GM23338 (cell line): Measurements from ENCODE around the gene LRRIQ3. TPM values are rescaled to one million over a fixed set of nuclear protein-coding genes. Genes with fewer than 3 reads are reported as not detected.

ENCODE experiments used
- ATAC-seq: fragments of 200-7000 bp; cut with Tn5 transposase; 3 replicates; pipeline ENCODE4 v1.9.1; 2020
- DNase-seq: peaks from one replicate; pipeline ENCODE4 v3.0.0-alpha.2; 2015; ENCODE audit warnings: low spot score
- H2AFZ ChIP-seq: fragments of 200-600 bp; sonication (generic); 2 replicates; pipeline ENCODE4 v1.8.0; 2016; ENCODE audit warnings: antibody characterized with exemption, mild to moderate bottlenecking, moderate library complexity
- H3F3A ChIP-seq: fragments of 200-600 bp; sonication (generic); replicated peaks from 2 replicates; pipeline ENCODE4 v1.8.0; 2017; ENCODE audit warnings: antibody characterized with exemption, mixed run types, low read depth
- H3K27ac ChIP-seq: fragments of 200-600 bp; sonication (generic); 2 replicates; pipeline ENCODE4 v1.6.1; 2016; ENCODE audit warnings: low read depth
- H3K27me3 ChIP-seq: fragments of 200-600 bp; sonication (generic); 2 replicates; pipeline ENCODE4 v1.8.0; 2016; ENCODE audit warnings: mild to moderate bottlenecking, mixed run types, moderate library complexity; ENCODE audit not compliant: insufficient read depth
- H3K36me3 ChIP-seq: fragments of 200-600 bp; sonication (generic); 2 replicates; pipeline ENCODE4 v1.8.0; 2016; ENCODE audit warnings: mild to moderate bottlenecking; ENCODE audit not compliant: insufficient read depth
- H3K4me1 ChIP-seq: fragments of 200-600 bp; sonication (generic); 2 replicates; pipeline ENCODE4 v1.8.0; 2016; ENCODE audit warnings: mild to moderate bottlenecking, moderate library complexity; ENCODE audit not compliant: insufficient read depth
- H3K4me2 ChIP-seq: fragments of 200-600 bp; sonication (generic); 2 replicates; pipeline ENCODE4 v1.7.1; 2017; ENCODE audit warnings: mixed run types
- H3K4me3 ChIP-seq: fragments of 200-600 bp; sonication (generic); 2 replicates; pipeline ENCODE4 v1.6.1; 2016; ENCODE audit warnings: mixed run types
- H3K79me2 ChIP-seq: fragments of 200-600 bp; sonication (generic); replicated peaks from 2 replicates; pipeline ENCODE4 v1.8.0; 2017; ENCODE audit warnings: mild to moderate bottlenecking; ENCODE audit not compliant: insufficient read depth
- H3K9me2 ChIP-seq: fragments of 200-600 bp; sonication (generic); 2 replicates; pipeline ENCODE4 v1.8.0; 2017; ENCODE audit not compliant: insufficient read depth
- H4K20me1 ChIP-seq: fragments of 200-600 bp; sonication (generic); replicated peaks from 2 replicates; pipeline ENCODE4 v1.8.0; 2017; ENCODE audit warnings: mild to moderate bottlenecking; ENCODE audit not compliant: insufficient read depth
- H3K27ac Mint-ChIP-seq: 2 replicates; pipeline ENCODE4 v1.8.0; 2020; ENCODE audit warnings: inconsistent platforms, mild to moderate bottlenecking, moderate library complexity, mixed read lengths
- H3K27me3 Mint-ChIP-seq: 3 replicates; pipeline ENCODE4 v1.8.0; 2022; ENCODE audit warnings: low read depth, mild to moderate bottlenecking, moderate library complexity, mixed read lengths, inconsistent platforms; ENCODE audit not compliant: insufficient read depth, poor library complexity
- H3K36me3 Mint-ChIP-seq: 3 replicates; pipeline ENCODE4 v1.8.0; 2021; ENCODE audit warnings: low read depth, mild to moderate bottlenecking, inconsistent platforms, moderate library complexity, mixed read lengths
- H3K4me1 Mint-ChIP-seq: 3 replicates; pipeline ENCODE4 v1.8.0; 2020; ENCODE audit warnings: mild to moderate bottlenecking, inconsistent platforms, mixed read lengths
- H3K4me3 Mint-ChIP-seq: 3 replicates; pipeline ENCODE4 v1.8.0; 2021; ENCODE audit warnings: moderate library complexity, mild to moderate bottlenecking, inconsistent platforms, mixed read lengths
- H3K9me3 Mint-ChIP-seq: 3 replicates; pipeline ENCODE4 v1.8.0; 2020; ENCODE audit warnings: moderate library complexity, mild to moderate bottlenecking, inconsistent platforms, mixed read lengths
- CREB1 ChIP-seq: fragments of 250-450 bp; sonication (Bioruptor Pico); IDR thresholded peaks from 2 replicates; pipeline ENCODE4 v1.5.0; 2020; ENCODE audit warnings: low read depth, mild to moderate bottlenecking, moderate library complexity
- CTCF ChIP-seq, 2 experiments: fragments of 200-600 bp in 1 of 2; sonication (generic) in 1 of 2; conservative IDR thresholded peaks; 2 replicates each; pipeline versions ENCODE4 v1.5.1 to v1.6.1; 2016 to 2017; ENCODE audit warnings: antibody characterized with exemption in 2 of 2, low read depth in 2 of 2, mild to moderate bottlenecking in 2 of 2, moderate library complexity in 1 of 2
- ETS1 ChIP-seq: IDR thresholded peaks from 2 replicates; pipeline ENCODE4 v1.6.1; 2016; ENCODE audit warnings: antibody characterized with exemption
- EZH2 ChIP-seq: fragments of 200-600 bp; sonication (generic); IDR thresholded peaks from one replicate; pipeline ENCODE4 v1.8.0; 2017; ENCODE audit warnings: antibody characterized with exemption, mild to moderate bottlenecking, low read depth; ENCODE audit not compliant: unreplicated experiment
- EZH2phosphoT487 ChIP-seq: fragments of 200-600 bp; sonication (generic); IDR thresholded peaks from one replicate; pipeline ENCODE4 v1.8.1; 2018; ENCODE audit warnings: antibody characterized with exemption; ENCODE audit not compliant: unreplicated experiment
- JUNB ChIP-seq: IDR thresholded peaks from one replicate; pipeline ENCODE4 v1.6.1; 2016; ENCODE audit warnings: antibody characterized with exemption; ENCODE audit not compliant: unreplicated experiment
- NANOG ChIP-seq: IDR thresholded peaks from 2 replicates; pipeline ENCODE4 v1.6.1; 2016; ENCODE audit warnings: antibody characterized with exemption, borderline replicate concordance
- POLR2AphosphoS5 ChIP-seq: IDR thresholded peaks from 2 replicates; pipeline ENCODE4 v1.6.1; 2016; ENCODE audit warnings: antibody characterized with exemption, low read depth
- REST ChIP-seq: IDR thresholded peaks from one replicate; pipeline ENCODE4 v1.6.1; 2018; ENCODE audit warnings: antibody characterized with exemption; ENCODE audit not compliant: unreplicated experiment
- STAT1 ChIP-seq: IDR thresholded peaks from one replicate; pipeline ENCODE4 v1.6.1; 2016; ENCODE audit warnings: antibody characterized with exemption; ENCODE audit not compliant: unreplicated experiment
- ZNF114 ChIP-seq: fragments of 250-450 bp; sonication (Bioruptor Pico); IDR thresholded peaks from 2 replicates; pipeline ENCODE4 v1.5.0; 2020; ENCODE audit warnings: mild to moderate bottlenecking, moderate library complexity
- ZNF331 ChIP-seq: fragments of 250-450 bp; sonication (Bioruptor Pico); IDR thresholded peaks from 2 replicates; pipeline ENCODE4 v1.5.0; 2020; ENCODE audit warnings: low read depth, mild to moderate bottlenecking, moderate library complexity
- ZNF462 ChIP-seq: fragments of 250-450 bp; sonication (Bioruptor Pico); IDR thresholded peaks from 2 replicates; pipeline ENCODE4 v1.5.0; 2020; ENCODE audit warnings: mild to moderate bottlenecking, moderate library complexity
- polyA plus RNA-seq: library from polyadenylated mRNA; unstranded; fragments of >200 nt; fragmentation: Nextera tagmentation; extraction: Ambion mirVana; gene quantifications from 2 replicates; pipeline ENCODE4 v1.2.1, GENCODE V29; 2016
- total RNA-seq: library from RNA; depleted of rRNA; stranded (reverse); fragments of >200 nt; shearing (Covaris generic); gene quantifications from 2 replicates; pipeline ENCODE4 v1.2.3, GENCODE V29; 2014

LRRIQ3 gene
- total and polyA plus RNA-seq, 2 experiments from 2014 or later = 0.21 to 0.36 TPM

GRCh38 chr1:74235153-74235552, 37.2 kb upstream of the LRRIQ3 start, which contains the start of gene TNNI3K:
Gene TNNI3K (plus strand): TSS chr1:74235387. CDS start chr1:74235452, 65 bp downstream.
- no peaks in the 10 kb centered on the region for H3K27me3 Mint-ChIP-seq
- no peaks in the 10 kb centered on the region for H3K9me2 ChIP-seq
- no peak within 1 kb of the TSS for H3K27ac ChIP-seq
- TF ChIP-seq ZNF331 (CRISPR knock-in tag) (no peak), REST (no peak), CTCF (conservative IDR thresholded peaks at IDR 0.05; ENCODE audit: low read depth in 2 of 2) (no peak), JUNB (no peak), STAT1 (no peak), EZH2 (no peak), ETS1 (no peak), POLR2AphosphoS5 (no peak), CREB1 (no peak), ZNF462 (CRISPR knock-in tag) (no peak), ZNF114 (CRISPR knock-in tag) (no peak), NANOG (no peak), EZH2phosphoT487 (no peak)
- no peak within 1 kb of the TSS for H3K4me3 ChIP-seq
- no peak within 1 kb of the TSS for H3K4me3 Mint-ChIP-seq
- no peak within 1 kb of the TSS for H3K4me2 ChIP-seq
- no peaks in the 10 kb centered on the region for H3K9me3 Mint-ChIP-seq
- H3K4me1 Mint-ChIP-seq = no peaks in the 10 kb centered on the region
- H3K36me3 Mint-ChIP-seq = no peaks in the 10 kb centered on the region
- no peaks in the 10 kb centered on the region for H3K36me3 ChIP-seq
- no peaks in the 10 kb centered on the region for H4K20me1 ChIP-seq
- H3F3A ChIP-seq = no peaks in the 10 kb centered on the region
- no peaks in the 10 kb centered on the region for H3K4me1 ChIP-seq
- H2AFZ ChIP-seq = no peak within 1 kb of the TSS
- H3K27ac Mint-ChIP-seq = no peak within 1 kb of the TSS
- no peak for DNase-seq
- no peaks in the 10 kb centered on the region for H3K27me3 ChIP-seq
- no peaks in the 10 kb centered on the region for H3K79me2 ChIP-seq
- ATAC-seq = no peak
